IMR-90 (cell line): ENCODE results near the gene CLDN4. TPM values are rescaled to one million over a fixed set of nuclear protein-coding genes. Genes with fewer than 3 reads are reported as not detected.
A peak's percentile ranks its signal among the peaks of the same experiment; 100 is the strongest.

Experiments
- ATAC-seq: fragments of 200-7000 bp; cut with Tn5 transposase; 2 replicates; pipeline ENCODE4 v1.9.1; 2020; ENCODE audit warnings: low read depth, mild to moderate bottlenecking, moderate library complexity
- BruUV-seq: library from RNA; stranded (reverse); fragments of 400-500 nt; replicated peaks from 2 replicates; lab custom pipeline; 2021; lab: Mats Ljungman, UMichigan
- CTCF ChIA-PET: fragments of 300-600 bp; formaldehyde crosslinking; extraction: SDS; loops from one replicate; lab custom pipeline; 2021; ENCODE audit warnings: antibody characterized with exemption; lab: Yijun Ruan, JAX
- POLR2A ChIA-PET: fragments of 300-600 bp; sonication (Branson Sonifier 250); formaldehyde crosslinking; loops from one replicate; lab custom pipeline; 2022; ENCODE audit warnings: antibody characterized with exemption; ENCODE audit not compliant: unreplicated experiment; lab: Charles Lee
- DNase-seq: peaks from one replicate; pipeline ENCODE4 v3.0.0; 2013
- H2AFZ ChIP-seq: replicated peaks from 2 replicates; pipeline ENCODE3; 2013; ENCODE audit warnings: low read length, mild to moderate bottlenecking; ENCODE audit not compliant: poor library complexity
- H2AK5ac ChIP-seq: 2 replicates; pipeline ENCODE4 v1.6.1; 2013; ENCODE audit warnings: low read depth, low read length, inconsistent platforms
- H2AK9ac ChIP-seq: replicated peaks from 2 replicates; pipeline ENCODE3; 2013; ENCODE audit warnings: mild to moderate bottlenecking, low read depth, low read length, moderate library complexity; ENCODE audit not compliant: poor library complexity
- H2BK120ac ChIP-seq: 2 replicates; pipeline ENCODE4 v1.6.1; 2013; ENCODE audit warnings: low read depth, low read length, inconsistent platforms
- H2BK15ac ChIP-seq: 3 replicates; pipeline ENCODE4 v1.6.1; 2013; ENCODE audit warnings: low read depth, low read length, inconsistent platforms
- H2BK20ac ChIP-seq: 2 replicates; pipeline ENCODE4 v1.6.1; 2013; ENCODE audit warnings: low read depth, mild to moderate bottlenecking, inconsistent platforms, low read length, moderate library complexity
- H2BK5ac ChIP-seq: 2 replicates; pipeline ENCODE4 v1.6.1; 2013; ENCODE audit warnings: mild to moderate bottlenecking, low read depth, low read length, inconsistent platforms; ENCODE audit not compliant: poor library complexity, severe bottlenecking
- H3K14ac ChIP-seq: replicated peaks from 2 replicates; pipeline ENCODE4 v1.6.1; 2013; ENCODE audit warnings: low read depth, low read length, inconsistent platforms
- H3K18ac ChIP-seq: 2 replicates; pipeline ENCODE4 v1.6.1; 2013; ENCODE audit warnings: low read depth, low read length, control low read depth
- H3K23ac ChIP-seq: 2 replicates; pipeline ENCODE4 v1.6.1; 2013; ENCODE audit warnings: low read depth, low read length, inconsistent platforms
- H3K27ac ChIP-seq: 2 replicates; pipeline ENCODE4 v1.5.1; 2013; ENCODE audit warnings: mild to moderate bottlenecking, control low read depth, low read length; ENCODE audit not compliant: insufficient read depth
- H3K27me3 ChIP-seq: 2 replicates; pipeline ENCODE4 v1.6.1; 2013; ENCODE audit warnings: low read length; ENCODE audit not compliant: control insufficient read depth, insufficient read depth
- H3K36me3 ChIP-seq: 2 replicates; pipeline ENCODE4 v1.6.1; 2013; ENCODE audit warnings: low read length, mixed read lengths; ENCODE audit not compliant: control insufficient read depth, insufficient read depth
- H3K4ac ChIP-seq: 2 replicates; pipeline ENCODE4 v1.6.1; 2013; ENCODE audit warnings: low read depth, low read length, inconsistent platforms
- H3K4me1 ChIP-seq: 2 replicates; pipeline ENCODE4 v1.6.1; 2013; ENCODE audit warnings: low read length, mixed read lengths; ENCODE audit not compliant: control insufficient read depth, insufficient read depth
- H3K4me2 ChIP-seq: 2 replicates; pipeline ENCODE4 v1.6.1; 2013; ENCODE audit warnings: low read depth, mild to moderate bottlenecking, control low read depth, low read length, moderate library complexity
- H3K4me3 ChIP-seq: 2 replicates; pipeline ENCODE4 v1.5.1; 2013; ENCODE audit warnings: low read depth, mild to moderate bottlenecking, control low read depth, low read length, moderate library complexity; ENCODE audit not compliant: insufficient read depth
- H3K56ac ChIP-seq: 2 replicates; pipeline ENCODE4 v1.6.1; 2013; ENCODE audit warnings: low read length, inconsistent platforms; ENCODE audit not compliant: insufficient read depth; ENCODE audit errors: extremely low read depth
- H3K79me1 ChIP-seq, 2 experiments: 2 replicates each; pipeline ENCODE4 v1.6.1; 2013; ENCODE audit warnings: low read length in 2 of 2, inconsistent platforms in 1 of 2, low read depth in 1 of 2
- H3K9ac ChIP-seq: 2 replicates; pipeline ENCODE4 v1.6.1; 2013; ENCODE audit warnings: low read depth, low read length, control low read depth
- H3K9me1 ChIP-seq: 2 replicates; pipeline ENCODE4 v1.6.1; 2013; ENCODE audit warnings: low read length, inconsistent platforms; ENCODE audit not compliant: insufficient read depth
- H3K9me3 ChIP-seq: 2 replicates; pipeline ENCODE4 v1.6.1; 2013; ENCODE audit warnings: low read length; ENCODE audit not compliant: control insufficient read depth, insufficient read depth
- H4K20me1 ChIP-seq: 2 replicates; pipeline ENCODE4 v1.6.1; 2013; ENCODE audit warnings: low read length, inconsistent platforms; ENCODE audit not compliant: insufficient read depth
- H4K5ac ChIP-seq: 2 replicates; pipeline ENCODE4 v1.6.1; 2013; ENCODE audit warnings: mild to moderate bottlenecking, low read depth, low read length, control low read depth
- H4K8ac ChIP-seq, 2 experiments: 2 replicates each; pipeline ENCODE4 v1.6.1; 2013; ENCODE audit warnings: low read depth in 2 of 2, low read length in 2 of 2, control low read depth in 1 of 2, inconsistent platforms in 1 of 2
- H4K91ac ChIP-seq: 2 replicates; pipeline ENCODE4 v1.6.1; 2013; ENCODE audit warnings: low read depth, low read length, inconsistent platforms; ENCODE audit not compliant: insufficient read depth
- CTCF ChIP-seq: conservative IDR thresholded peaks from 2 replicates; pipeline ENCODE4 v1.5.1; 2012; ENCODE audit warnings: mild to moderate bottlenecking, low read depth, low read length, improper control_type of control experiment
- WGBS, 2 experiments: methylation state at CpG; one replicate each; pipeline versions ENCODE4 v1.1.5 to v1.1.7; 2013; ENCODE audit warnings: missing lambda C conversion rate in 2 of 2; ENCODE audit not compliant: insufficient read length in 1 of 2; ENCODE audit errors: extremely low coverage in 2 of 2; 5-methylcytosine and 5-hydroxymethylcytosine counted together
- dilution Hi-C: fragments of 300-500 bp; cut with HindIII; formaldehyde crosslinking; loops from one replicate; pipeline ENCODE4 v1.14.3; 2018; ENCODE audit warnings: low sequenced_read_pairs; ENCODE audit not compliant: unreplicated experiment
- in situ Hi-C: fragments of 300-500 bp; cut with MboI; formaldehyde crosslinking; loops from 3 replicates; pipeline ENCODE4 v1.14.3; 2019; ENCODE audit warnings: low sequenced_read_pairs, inconsistent platforms, mixed read lengths
- intact Hi-C: fragments of 100-400 bp; cut with micrococcal nuclease; formaldehyde crosslinking; loops from 2 replicates; pipeline ENCODE4 v1.10.0; 2022
- polyA plus RNA-seq, 3 experiments: library from polyadenylated mRNA; depleted of rRNA; stranded (reverse); fragments of >200 nt; gene quantifications; 2 replicates each; pipeline ENCODE4 v1.2.3, GENCODE V29; 2012; ENCODE audit warnings: low replicate concordance in 1 of 3
- total RNA-seq: library from RNA; depleted of rRNA; stranded (reverse); fragments of >200 nt; gene quantifications from 2 replicates; pipeline ENCODE4 v1.2.3, GENCODE V29; 2012

CLDN4 gene
- total and polyA plus RNA-seq, 2 of the 4 experiments (the other 2 are of a cell fraction): 2.9 to 4.4 TPM

- POLR2A ChIA-PET: interaction anchor here (0.6 kb wide), 1 partner anchor 12 kb away, joined by 5 read pairs; no protein-coding TSS in a partner anchor
- H3K56ac ChIP-seq: no peak overlapping the region
- no peak for TF ChIP-seq CTCF
- CTCF ChIA-PET: interaction anchor here (1.1 kb wide), 1 partner anchor 22 kb away, joined by 3 read pairs; no protein-coding TSS in a partner anchor
- WGBS, 2 experiments: 100% methylated on average over 1 of the region's 8 CpGs; no CpG with 5 or more reads in 1 of the 2 experiments
- in situ Hi-C loops (no loop called here), intact Hi-C loops (no loop called here), dilution Hi-C loops (no loop called here)
- H3K4me3 ChIP-seq: no peak overlapping the region
- no peak overlapping the region for H2BK120ac ChIP-seq
- H3K14ac ChIP-seq: no peak overlapping the region
- H3K9me1 ChIP-seq: no peaks in the 10 kb centered on the region
- no peak overlapping the region for H4K91ac ChIP-seq
- no TSS peak for BruUV-seq
- H3K36me3 ChIP-seq: no peaks in the 10 kb centered on the region
- no peak overlapping the region for H3K4me2 ChIP-seq
- H3K18ac ChIP-seq: no peak overlapping the region
- no peak overlapping the region for H2AFZ ChIP-seq
- H3K23ac ChIP-seq: no peak overlapping the region
- ATAC-seq (no peak), DNase-seq (no peak)
- H3K27ac ChIP-seq: no peak overlapping the region
- no peak overlapping the region for H2BK15ac ChIP-seq
- H3K9me3 ChIP-seq: no peaks in the 10 kb centered on the region
- no peaks in the 10 kb centered on the region for H3K27me3 ChIP-seq
- no peak overlapping the region for H2AK9ac ChIP-seq
- H2AK5ac ChIP-seq: peak overlapping the region; percentile 84; the same call in 1 of the 2 replicates
- peak overlapping the region; percentile 39; the same call in 1 of the 2 replicates for H2BK20ac ChIP-seq
- H3K4ac ChIP-seq: 0 out of 2 replicates have a peak overlapping the region, but pooled peaks have one; percentile 61
- no peaks in the 10 kb centered on the region for H4K20me1 ChIP-seq
- no peak overlapping the region for H2BK5ac ChIP-seq
- H4K5ac ChIP-seq: no peak overlapping the region
- H3K9ac ChIP-seq: no peak overlapping the region
- H4K8ac ChIP-seq: no peak overlapping the region
- no peaks in the 10 kb centered on the region for H3K79me1 ChIP-seq
- 0 out of 2 replicates have a peak, but pooled peaks cover 2% of the 10 kb centered on the region for H3K4me1 ChIP-seq
Measured at GRCh38 chr7:73815436-73815835, 15.4 kb upstream of the CLDN4 start.
